ENCODE results near the gene NCAPD3. TPM values are rescaled to one million over a fixed set of nuclear protein-coding genes. Genes with fewer than 3 reads are reported as not detected.

Gene NCAPD3
- total and polyA plus RNA-seq, 2 donors from 2014 or later: 3.7 to 21.3 TPM

DNA sequence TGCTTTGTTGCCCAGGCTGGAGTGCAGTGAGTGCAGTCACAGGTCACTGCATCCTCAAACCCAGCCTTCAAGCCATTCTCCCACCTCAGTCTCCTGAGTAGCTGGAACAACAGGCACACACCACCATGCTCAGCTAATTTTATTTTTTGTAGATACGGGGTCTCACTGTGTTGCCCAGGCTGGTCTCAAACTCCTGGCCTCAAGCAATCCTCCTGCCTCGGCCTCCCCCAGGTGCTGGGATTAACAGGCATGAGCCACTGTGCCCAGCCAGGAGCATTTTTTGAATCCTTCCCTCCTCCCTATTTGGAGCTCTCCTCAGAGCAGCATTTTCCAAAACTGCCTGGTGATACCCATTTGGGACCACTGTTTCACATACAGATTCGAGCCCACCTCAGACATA lies 77.2 kb downstream of the NCAPD3 start:
- Histone ChIP-seq H3K27ac (ENCODE audit: low read depth in 2 of 2, low read length in 2 of 2) (no peak overlapping the region), H3K27me3 (ENCODE audit: control insufficient read depth, insufficient read depth, low read length) (no peaks in the 10 kb centered on the region), H3K4me1 (ENCODE audit: control insufficient read depth in 2 of 3, insufficient read depth in 2 of 3, low read depth in 1 of 3, low read length in 3 of 3) (no peaks in the 10 kb centered on the region), H3K4me3 (ENCODE audit: low read length in 3 of 3) (no peak overlapping the region), H3K36me3 (ENCODE audit: control insufficient read depth in 2 of 3, insufficient read depth in 3 of 3, low read length in 3 of 3) (peaks cover 0 to 4% (median 0%) of the 10 kb centered on the region in 3 donors), H3K9me3 (ENCODE audit: control insufficient read depth in 2 of 3, insufficient read depth in 1 of 3, low read length in 3 of 3) (no peaks in the 10 kb centered on the region), H3K9ac (ENCODE audit: low read length in 3 of 3) (no peak overlapping the region)
- FAIRE-seq (no peak), DNase-seq (no peak)
- intact Hi-C loops (cut with DNase I): loop anchor here (10.0 kb wide), 1 partner anchor 222 kb away; no protein-coding TSS in a partner anchor
- TF ChIP-seq, protein P1, sequence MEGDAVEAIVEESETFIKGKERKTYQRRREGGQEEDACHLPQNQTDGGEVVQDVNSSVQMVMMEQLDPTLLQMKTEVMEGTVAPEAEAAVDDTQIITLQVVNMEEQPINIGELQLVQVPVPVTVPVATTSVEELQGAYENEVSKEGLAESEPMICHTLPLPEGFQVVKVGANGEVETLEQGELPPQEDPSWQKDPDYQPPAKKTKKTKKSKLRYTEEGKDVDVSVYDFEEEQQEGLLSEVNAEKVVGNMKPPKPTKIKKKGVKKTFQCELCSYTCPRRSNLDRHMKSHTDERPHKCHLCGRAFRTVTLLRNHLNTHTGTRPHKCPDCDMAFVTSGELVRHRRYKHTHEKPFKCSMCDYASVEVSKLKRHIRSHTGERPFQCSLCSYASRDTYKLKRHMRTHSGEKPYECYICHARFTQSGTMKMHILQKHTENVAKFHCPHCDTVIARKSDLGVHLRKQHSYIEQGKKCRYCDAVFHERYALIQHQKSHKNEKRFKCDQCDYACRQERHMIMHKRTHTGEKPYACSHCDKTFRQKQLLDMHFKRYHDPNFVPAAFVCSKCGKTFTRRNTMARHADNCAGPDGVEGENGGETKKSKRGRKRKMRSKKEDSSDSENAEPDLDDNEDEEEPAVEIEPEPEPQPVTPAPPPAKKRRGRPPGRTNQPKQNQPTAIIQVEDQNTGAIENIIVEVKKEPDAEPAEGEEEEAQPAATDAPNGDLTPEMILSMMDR (IDR thresholded peaks at IDR 0.05; ENCODE audit: borderline replicate concordance, extremely low read depth, insufficient read depth): no peak

DNA sequence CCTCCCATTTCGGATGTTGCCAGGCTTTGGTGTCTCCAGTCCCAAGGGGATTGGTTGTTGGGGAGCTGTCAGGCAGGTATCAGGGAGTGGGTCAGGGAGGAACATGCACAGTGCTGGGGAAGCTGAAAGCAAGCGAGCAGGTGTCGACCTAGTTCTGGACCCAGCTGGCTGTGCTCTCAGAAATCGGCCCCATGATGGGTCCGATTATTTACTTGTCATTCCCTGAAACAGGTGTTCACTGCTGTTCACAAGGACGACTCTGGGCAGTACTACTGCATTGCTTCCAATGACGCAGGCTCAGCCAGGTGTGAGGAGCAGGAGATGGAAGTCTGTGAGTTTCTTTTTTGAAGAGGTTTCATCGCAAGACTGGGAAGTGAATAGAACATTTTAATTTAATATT lies 78.1 kb downstream of the NCAPD3 start:
- no peaks in the 10 kb centered on the region for H3K27me3 ChIP-seq (ENCODE audit: control insufficient read depth, insufficient read depth, low read length)
- no peaks in the 10 kb centered on the region for H3K4me1 ChIP-seq (ENCODE audit: control insufficient read depth in 2 of 3, insufficient read depth in 2 of 3, low read depth in 1 of 3, low read length in 3 of 3)
- no peak for DNase-seq
- no peaks in the 10 kb centered on the region for H3K36me3 ChIP-seq (ENCODE audit: control insufficient read depth in 2 of 3, insufficient read depth in 3 of 3, low read length in 3 of 3)
- H3K9me3 ChIP-seq (ENCODE audit: control insufficient read depth in 2 of 3, insufficient read depth in 1 of 3, low read length in 3 of 3): no peaks in the 10 kb centered on the region
- no peak overlapping the region for H3K27ac ChIP-seq (ENCODE audit: low read depth in 2 of 2, low read length in 2 of 2)
- no peak for FAIRE-seq
- TF ChIP-seq, protein P1 (IDR thresholded peaks at IDR 0.05; ENCODE audit: borderline replicate concordance, extremely low read depth, insufficient read depth): no peak
- intact Hi-C loops (cut with DNase I): loop anchor here (10.0 kb wide), 1 partner anchor 221 kb away; no protein-coding TSS in a partner anchor
- no peak overlapping the region for H3K9ac ChIP-seq (ENCODE audit: low read length in 3 of 3)
- H3K4me3 ChIP-seq (ENCODE audit: low read length in 3 of 3): no peak overlapping the region

DNA sequence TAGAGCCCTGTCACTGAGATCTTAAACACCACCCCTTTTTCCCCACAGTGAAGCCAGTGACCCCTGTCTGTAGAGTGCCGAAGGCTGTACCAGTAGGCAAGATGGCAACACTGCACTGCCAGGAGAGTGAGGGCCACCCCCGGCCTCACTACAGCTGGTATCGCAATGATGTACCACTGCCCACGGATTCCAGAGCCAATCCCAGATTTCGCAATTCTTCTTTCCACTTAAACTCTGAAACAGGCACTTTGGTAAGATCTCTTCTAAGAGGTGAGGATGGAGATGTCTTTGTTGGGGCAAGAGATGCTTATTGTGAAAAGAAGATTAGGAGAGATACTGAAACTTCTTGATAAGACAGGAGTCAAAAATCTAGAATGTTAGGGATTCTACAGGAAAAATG lies 79.0 kb downstream of the NCAPD3 start:
- peaks cover 0 to under 1% (median 0%) of the 10 kb centered on the region in 3 donors for H3K4me1 ChIP-seq (ENCODE audit: control insufficient read depth in 2 of 3, insufficient read depth in 2 of 3, low read depth in 1 of 3, low read length in 3 of 3)
- no peaks in the 10 kb centered on the region for H3K36me3 ChIP-seq (ENCODE audit: control insufficient read depth in 2 of 3, insufficient read depth in 3 of 3, low read length in 3 of 3)
- DNase-seq: no peak
- H3K27me3 ChIP-seq (ENCODE audit: control insufficient read depth, insufficient read depth, low read length): no peaks in the 10 kb centered on the region
- no peak overlapping the region for H3K4me3 ChIP-seq (ENCODE audit: low read length in 3 of 3)
- H3K9ac ChIP-seq (ENCODE audit: low read length in 3 of 3): no peak overlapping the region
- FAIRE-seq: no peak
- TF ChIP-seq, protein P1 (IDR thresholded peaks at IDR 0.05; ENCODE audit: borderline replicate concordance, extremely low read depth, insufficient read depth): no peak
- H3K9me3 ChIP-seq (ENCODE audit: control insufficient read depth in 2 of 3, insufficient read depth in 1 of 3, low read length in 3 of 3): no peaks in the 10 kb centered on the region
- intact Hi-C loops (cut with DNase I): loop anchor here (10.0 kb wide), 1 partner anchor 220 kb away; no protein-coding TSS in a partner anchor
- H3K27ac ChIP-seq (ENCODE audit: low read depth in 2 of 2, low read length in 2 of 2): no peak overlapping the region

DNA sequence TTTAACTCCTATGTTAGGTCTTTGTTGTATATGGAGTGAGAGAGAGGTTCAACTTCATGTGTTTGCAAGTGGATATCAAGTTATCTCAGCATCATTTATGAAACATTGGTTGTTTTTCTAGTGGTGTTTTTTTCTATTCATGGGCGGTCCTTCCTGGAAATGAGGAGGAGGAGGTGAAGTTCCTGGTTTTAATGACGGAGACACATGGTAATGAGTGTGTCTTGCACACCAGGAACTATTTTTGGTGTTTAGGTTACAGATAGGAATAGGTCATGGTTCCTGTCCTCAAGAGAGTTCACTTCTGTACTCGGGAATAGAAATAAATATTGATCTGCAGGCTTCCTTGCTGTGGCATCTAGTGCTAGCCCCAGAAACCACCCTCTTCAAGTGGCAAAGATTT lies 80.0 kb downstream of the NCAPD3 start:
- intact Hi-C loops (cut with DNase I): loop anchor here (10.0 kb wide), 1 partner anchor 219 kb away; no protein-coding TSS in a partner anchor
- no peak for FAIRE-seq
- Histone ChIP-seq H3K9ac (ENCODE audit: low read length in 3 of 3) (no peak overlapping the region), H3K27ac (ENCODE audit: low read depth in 2 of 2, low read length in 2 of 2) (no peak overlapping the region), H3K4me1 (ENCODE audit: control insufficient read depth in 2 of 3, insufficient read depth in 2 of 3, low read depth in 1 of 3, low read length in 3 of 3) (peaks cover 0 to 3% (median 0%) of the 10 kb centered on the region in 3 donors), H3K27me3 (ENCODE audit: control insufficient read depth, insufficient read depth, low read length) (no peaks in the 10 kb centered on the region), H3K4me3 (ENCODE audit: low read length in 3 of 3) (no peak overlapping the region), H3K9me3 (ENCODE audit: control insufficient read depth in 2 of 3, insufficient read depth in 1 of 3, low read length in 3 of 3) (no peaks in the 10 kb centered on the region), H3K36me3 (ENCODE audit: control insufficient read depth in 2 of 3, insufficient read depth in 3 of 3, low read length in 3 of 3) (no peaks in the 10 kb centered on the region)
- TF ChIP-seq, protein P1 (IDR thresholded peaks at IDR 0.05; ENCODE audit: borderline replicate concordance, extremely low read depth, insufficient read depth): no peak
- DNase-seq: no peak
